ENCODE data around the gene TMCO1. TPM values are rescaled to one million over a fixed set of nuclear protein-coding genes. Genes with fewer than 3 reads are reported as not detected.
"Not testable (repeated sequence)": the region's sequence is repeated elsewhere in the genome, so short reads cannot be mapped to it uniquely, and the experiment has no call there.

The TMCO1 gene
- polyA plus RNA-seq, 1 experiment: 200 TPM

DNA sequence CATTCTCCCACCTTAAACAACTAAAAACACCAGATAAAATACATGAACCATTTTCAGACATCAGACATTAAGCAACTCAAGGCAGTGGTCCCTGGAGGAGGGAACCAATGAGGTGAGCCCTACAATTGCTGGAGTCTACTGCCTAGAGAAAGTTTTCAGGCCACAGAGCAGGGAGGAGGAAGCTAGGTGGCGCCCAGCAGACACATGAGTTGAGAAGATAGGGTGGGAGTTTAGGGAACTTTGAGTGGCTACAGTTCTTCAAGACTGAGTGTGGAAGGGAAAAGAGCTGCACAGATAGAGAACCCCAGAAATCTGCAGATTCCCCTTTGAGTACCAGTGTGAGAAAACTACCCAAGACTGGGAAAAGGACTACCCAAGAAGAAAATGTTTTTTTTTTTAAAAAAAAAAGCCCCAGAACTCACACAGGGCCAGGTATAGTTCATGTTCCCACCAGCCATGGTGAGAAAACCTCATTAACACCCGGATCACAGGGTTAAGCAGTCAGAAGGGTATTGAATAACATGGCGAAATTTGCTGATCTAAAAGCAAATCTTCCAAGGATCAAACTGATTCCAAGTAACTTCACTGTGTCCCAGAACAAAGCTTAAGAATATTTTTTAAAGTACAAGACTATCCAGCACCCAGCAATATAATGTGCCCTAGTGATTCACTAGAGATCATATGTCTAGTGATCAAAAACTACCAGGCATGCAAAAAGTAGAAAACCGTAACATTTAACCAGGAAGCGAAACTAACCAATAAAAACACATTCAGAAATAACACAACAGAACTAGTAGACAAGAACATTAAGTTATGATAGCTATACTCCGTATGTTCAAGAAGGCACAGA is 82.3 kb downstream of the TMCO1 start:
- Histone ChIP-seq H3K27ac (ENCODE audit: low read depth, low read length) (no peak overlapping the region), H3K4me3 (ENCODE audit: low read depth, low read length) (no peak overlapping the region), H3K9me3 (ENCODE audit: control insufficient read depth, insufficient read depth, low read length) (peaks cover 7% of the 10 kb centered on the region; the same call in 1 of the 2 replicates), H3K27me3 (ENCODE audit: control insufficient read depth, insufficient read depth, low read length) (no peaks in the 10 kb centered on the region)
- CTCF ChIA-PET: interaction anchor here (0.9 to 1.6 kb wide), 4 partner anchors 9 to 239 kb away, joined by 3 to 6 read pairs (median 5); partner anchors contain the start of gene ALDH9A1
- POLR2A ChIA-PET: no interaction called here
- TF ChIP-seq, protein P1, sequence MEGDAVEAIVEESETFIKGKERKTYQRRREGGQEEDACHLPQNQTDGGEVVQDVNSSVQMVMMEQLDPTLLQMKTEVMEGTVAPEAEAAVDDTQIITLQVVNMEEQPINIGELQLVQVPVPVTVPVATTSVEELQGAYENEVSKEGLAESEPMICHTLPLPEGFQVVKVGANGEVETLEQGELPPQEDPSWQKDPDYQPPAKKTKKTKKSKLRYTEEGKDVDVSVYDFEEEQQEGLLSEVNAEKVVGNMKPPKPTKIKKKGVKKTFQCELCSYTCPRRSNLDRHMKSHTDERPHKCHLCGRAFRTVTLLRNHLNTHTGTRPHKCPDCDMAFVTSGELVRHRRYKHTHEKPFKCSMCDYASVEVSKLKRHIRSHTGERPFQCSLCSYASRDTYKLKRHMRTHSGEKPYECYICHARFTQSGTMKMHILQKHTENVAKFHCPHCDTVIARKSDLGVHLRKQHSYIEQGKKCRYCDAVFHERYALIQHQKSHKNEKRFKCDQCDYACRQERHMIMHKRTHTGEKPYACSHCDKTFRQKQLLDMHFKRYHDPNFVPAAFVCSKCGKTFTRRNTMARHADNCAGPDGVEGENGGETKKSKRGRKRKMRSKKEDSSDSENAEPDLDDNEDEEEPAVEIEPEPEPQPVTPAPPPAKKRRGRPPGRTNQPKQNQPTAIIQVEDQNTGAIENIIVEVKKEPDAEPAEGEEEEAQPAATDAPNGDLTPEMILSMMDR (IDR thresholded peaks at IDR 0.05; ENCODE audit: low read depth, low read length): no peak
- no peak for DNase-seq (ENCODE audit: low read depth, low spot score)

DNA sequence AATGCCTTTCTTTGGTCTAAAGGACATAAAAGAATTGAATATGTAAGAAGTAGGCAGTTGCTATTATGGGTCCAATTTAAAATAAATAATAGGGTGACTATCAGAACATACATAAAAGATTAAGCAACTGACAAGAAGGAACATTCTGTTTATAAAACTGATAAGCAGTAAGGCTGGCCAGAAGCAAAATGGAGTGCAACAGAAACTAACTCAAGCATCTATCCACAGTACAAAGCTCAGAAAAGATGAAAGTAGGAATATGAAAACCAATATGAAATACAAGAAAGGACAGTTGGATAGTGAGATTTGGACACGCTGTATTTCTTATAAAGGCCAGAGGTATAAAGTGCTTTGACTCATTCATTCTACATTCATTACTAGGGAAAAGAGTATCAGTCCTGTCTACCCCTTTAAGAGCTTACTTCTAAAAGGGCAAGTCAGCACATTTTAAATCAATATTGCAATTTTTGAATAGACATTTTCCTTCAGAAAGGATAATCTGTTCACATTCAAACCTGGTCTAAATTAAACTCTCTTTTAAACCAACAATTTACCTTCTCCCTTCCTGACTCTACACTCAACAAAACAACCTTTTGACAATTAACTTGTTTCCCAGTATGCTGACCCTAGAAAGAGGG is 84.7 kb downstream of the TMCO1 start:
- TF ChIP-seq, protein P1 (IDR thresholded peaks at IDR 0.05; ENCODE audit: low read depth, low read length): no peak
- DNase-seq (ENCODE audit: low read depth, low spot score): no peak
- no peak overlapping the region for H3K27ac ChIP-seq (ENCODE audit: low read depth, low read length)
- H3K27me3 ChIP-seq (ENCODE audit: control insufficient read depth, insufficient read depth, low read length): no peaks in the 10 kb centered on the region
- ChIA-PET CTCF (interaction anchor here (0.6 to 1.2 kb wide), 3 partner anchors 22 to 245 kb away, joined by 3 to 9 read pairs (median 3); no protein-coding TSS in a partner anchor), POLR2A (interaction anchor here (1.4 kb wide), 1 partner anchor 14 kb away, joined by 4 read pairs; the partner anchor contains the start of gene ALDH9A1)
- peaks cover 2% of the 10 kb centered on the region; the same call in 1 of the 2 replicates for H3K9me3 ChIP-seq (ENCODE audit: control insufficient read depth, insufficient read depth, low read length)
- H3K4me3 ChIP-seq (ENCODE audit: low read depth, low read length): no peak overlapping the region

DNA sequence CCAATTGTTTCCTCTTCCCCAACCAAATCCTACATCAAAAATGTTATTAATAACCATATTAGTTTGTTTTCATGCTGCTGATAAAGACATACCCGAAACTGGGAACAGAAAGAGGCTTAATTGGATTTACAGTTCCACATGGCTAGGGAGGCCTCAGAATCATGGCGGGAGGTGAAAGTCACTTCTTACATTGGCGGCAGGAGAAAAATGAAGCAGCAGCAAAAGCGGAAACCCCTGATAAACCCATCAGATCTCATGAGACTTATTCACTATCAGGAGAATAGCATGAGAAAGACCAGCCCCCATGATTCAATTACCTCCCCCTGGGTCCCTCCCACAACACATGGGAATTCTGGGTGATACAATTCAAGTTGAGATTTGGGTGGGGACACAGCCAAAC is 87.9 kb downstream of the TMCO1 start:
- POLR2A ChIA-PET; DNase-seq (ENCODE audit: low read depth, low spot score); H3K4me3 ChIP-seq (ENCODE audit: low read depth, low read length); CTCF ChIA-PET; H3K9me3 ChIP-seq (ENCODE audit: control insufficient read depth, insufficient read depth, low read length); H3K27ac ChIP-seq (ENCODE audit: low read depth, low read length); H3K27me3 ChIP-seq (ENCODE audit: control insufficient read depth, insufficient read depth, low read length): not testable (repeated sequence)

DNA sequence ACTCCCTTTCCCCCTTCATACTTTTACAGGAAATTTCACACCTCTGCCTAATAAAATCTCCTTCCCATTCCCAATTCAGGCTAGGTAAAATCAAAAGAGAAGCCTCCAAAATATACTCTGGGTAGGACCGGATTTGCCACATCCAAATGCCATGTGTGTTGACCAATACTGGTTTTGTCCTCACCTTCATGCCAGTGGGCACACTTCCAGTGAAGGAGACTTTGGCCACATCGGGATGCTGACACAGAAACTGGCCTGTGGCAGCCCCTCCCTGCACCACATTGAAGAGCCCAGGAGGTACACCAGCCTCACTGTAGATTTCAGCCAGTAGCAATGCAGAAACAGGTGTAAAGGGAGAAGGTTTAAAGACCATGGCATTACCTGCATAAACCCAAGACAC is 88.4 kb downstream of the TMCO1 start:
- ChIA-PET POLR2A (no interaction called here), CTCF (no interaction called here)
- TF ChIP-seq, protein P1 (IDR thresholded peaks at IDR 0.05; ENCODE audit: low read depth, low read length): no peak
- Histone ChIP-seq H3K27me3 (ENCODE audit: control insufficient read depth, insufficient read depth, low read length) (no peaks in the 10 kb centered on the region), H3K27ac (ENCODE audit: low read depth, low read length) (no peak overlapping the region), H3K9me3 (ENCODE audit: control insufficient read depth, insufficient read depth, low read length) (no peaks in the 10 kb centered on the region; the same call in 1 of the 2 replicates), H3K4me3 (ENCODE audit: low read depth, low read length) (no peak overlapping the region)
- DNase-seq (ENCODE audit: low read depth, low spot score): no peak

- ChIA-PET POLR2A (no interaction called here), CTCF (no interaction called here)
- Histone ChIP-seq H3K4me3 (ENCODE audit: low read depth, low read length) (no peak overlapping the region), H3K27me3 (ENCODE audit: control insufficient read depth, insufficient read depth, low read length) (no peaks in the 10 kb centered on the region), H3K9me3 (ENCODE audit: control insufficient read depth, insufficient read depth, low read length) (no peaks in the 10 kb centered on the region; the same call in 1 of the 2 replicates), H3K27ac (ENCODE audit: low read depth, low read length) (no peak overlapping the region)
- TF ChIP-seq, protein P1 (IDR thresholded peaks at IDR 0.05; ENCODE audit: low read depth, low read length): no peak
- DNase-seq (ENCODE audit: low read depth, low spot score): no peak
Observed at GRCh38 chr1:165679282-165680036, 89.2 kb downstream of the TMCO1 start.

Measured in AG04450 (cell line).